HCT116 (cell line): ENCODE data around the gene CASQ1. TPM values are rescaled to one million over a fixed set of nuclear protein-coding genes. Genes with fewer than 3 reads are reported as not detected.

Experiments
- ATAC-seq: fragments of 200-7000 bp; cut with Tn5 transposase; 2 replicates; pipeline ENCODE4 v1.9.1; 2020; ENCODE audit warnings: mild to moderate bottlenecking, moderate library complexity
- BruUV-seq: library from RNA; stranded (reverse); fragments of 400-500 nt; replicated peaks from 2 replicates; lab custom pipeline; 2021; lab: Mats Ljungman, UMichigan
- CTCF ChIA-PET: fragments of 300-600 bp; sonication (Branson Sonifier 250); formaldehyde crosslinking; loops from one replicate; lab custom pipeline; 2021; ENCODE audit warnings: antibody characterized with exemption; lab: Charles Lee
- POLR2A ChIA-PET: fragments of 300-600, 350-600 bp; sonication (Branson Sonifier 250); formaldehyde crosslinking; loops from one replicate; lab custom pipeline; 2021; ENCODE audit warnings: antibody characterized with exemption; lab: Charles Lee
- RAD21 ChIA-PET, 2 experiments: fragments of 300-600 bp; sonication (Branson Sonifier 250); formaldehyde crosslinking; loops; one replicate each; lab custom pipeline; 2023; ENCODE audit warnings: low total read pairs in 2 of 2; ENCODE audit not compliant: uncharacterized antibody in 2 of 2, unreplicated experiment in 2 of 2, low non-redundant PET in 1 of 2; lab: Charles Lee
- DNase-seq: peaks from one replicate; pipeline ENCODE4 v3.0.0-alpha.2; 2010; ENCODE audit warnings: low read depth, low spot score
- H2AFZ ChIP-seq: fragments of 200-600 bp; shearing (Covaris generic), sonication (generic); 2 replicates; pipeline ENCODE4 v1.6.1; 2017; ENCODE audit warnings: low read depth, mixed run types, mixed read lengths, antibody characterized with exemption, low read length; ENCODE audit not compliant: poor library complexity, severe bottlenecking
- H3K27ac ChIP-seq: 2 replicates; pipeline ENCODE4 v1.5.1; 2012; ENCODE audit warnings: low read depth, low read length
- H3K27me3 ChIP-seq: fragments of 200-600 bp; sonication (generic); 2 replicates; pipeline ENCODE4 v1.6.1; 2016; ENCODE audit warnings: mixed run types, low read length, mixed read lengths; ENCODE audit not compliant: insufficient read depth
- H3K36me3 ChIP-seq, 2 experiments: fragments of 200-500 bp in 1 of 2; fragments of 200-600 bp in 1 of 2; sonication (Bioruptor generic) in 1 of 2; sonication (generic) in 1 of 2; 2 replicates each; pipeline versions ENCODE4 v1.5.1 to v1.6.1; 2014 to 2016; ENCODE audit warnings: low read length in 2 of 2, inconsistent platforms in 1 of 2, mixed read lengths in 1 of 2, mixed run types in 1 of 2; ENCODE audit not compliant: insufficient read depth in 2 of 2, control insufficient read depth in 1 of 2
- H3K4me1 ChIP-seq, 2 experiments: fragments of 200-600 bp in 1 of 2; sonication (generic) in 1 of 2; 2 replicates each; pipeline versions ENCODE4 v1.5.1 to v1.6.1; 2012 to 2017; ENCODE audit warnings: low read length in 2 of 2, inconsistent platforms in 1 of 2, mild to moderate bottlenecking in 1 of 2, mixed read lengths in 1 of 2, mixed run types in 1 of 2, moderate library complexity in 1 of 2; ENCODE audit not compliant: insufficient read depth in 2 of 2, control insufficient read depth in 1 of 2
- H3K4me2 ChIP-seq: fragments of 200-600 bp; sonication (generic); 2 replicates; pipeline ENCODE4 v1.6.1; 2017; ENCODE audit warnings: mixed run types, low read length, mixed read lengths
- H3K4me3 ChIP-seq, 2 experiments: fragments of 200-600 bp in 1 of 2; sonication (generic) in 1 of 2; replicated peaks in 1 of 2; 2 replicates each; pipeline ENCODE4 v1.5.1; 2011 to 2016; ENCODE audit warnings: low read length in 2 of 2, control low read depth in 1 of 2, low read depth in 1 of 2, mild to moderate bottlenecking in 1 of 2, mixed read lengths in 1 of 2, mixed run types in 1 of 2
- H3K79me2 ChIP-seq: fragments of 200-600 bp; sonication (generic); 2 replicates; pipeline ENCODE4 v1.6.1; 2017; ENCODE audit warnings: mild to moderate bottlenecking, mixed run types, low read length, moderate library complexity, mixed read lengths; ENCODE audit not compliant: insufficient read depth
- H3K9ac ChIP-seq: fragments of 200-600 bp; sonication (generic); 2 replicates; pipeline ENCODE4 v1.6.1; 2016; ENCODE audit warnings: low read length, mixed read lengths
- H3K9me2 ChIP-seq: fragments of 200-600 bp; sonication (generic), shearing (Covaris generic); 2 replicates; pipeline ENCODE4 v1.6.1; 2017; ENCODE audit warnings: mixed run types, mild to moderate bottlenecking, moderate library complexity; ENCODE audit not compliant: insufficient read depth
- H3K9me3 ChIP-seq, 2 experiments: fragments of 200-500 bp in 1 of 2; fragments of 200-600 bp in 1 of 2; sonication (Bioruptor generic) in 1 of 2; sonication (generic) in 1 of 2; 2 replicates each; pipeline ENCODE4 v1.6.1; 2014 to 2017; ENCODE audit warnings: low read length in 2 of 2, mixed read lengths in 2 of 2, inconsistent platforms in 1 of 2, low read depth in 1 of 2, mild to moderate bottlenecking in 1 of 2, mixed run types in 1 of 2, moderate library complexity in 1 of 2; ENCODE audit not compliant: control insufficient read depth in 1 of 2, insufficient read depth in 1 of 2
- H4K20me1 ChIP-seq: fragments of 200-600 bp; sonication (generic), shearing (Covaris generic); 2 replicates; pipeline ENCODE4 v1.6.1; 2017; ENCODE audit warnings: mixed run types, mild to moderate bottlenecking, moderate library complexity; ENCODE audit not compliant: insufficient read depth
- CBX3 ChIP-seq: IDR thresholded peaks from 2 replicates; pipeline ENCODE4 v1.6.1; 2012; ENCODE audit warnings: low read depth
- CEBPB ChIP-seq: IDR thresholded peaks from 2 replicates; pipeline ENCODE4 v1.6.1; 2012; ENCODE audit warnings: low read depth
- EGR1 ChIP-seq: IDR thresholded peaks from 2 replicates; pipeline ENCODE4 v1.6.1; 2012; ENCODE audit warnings: low read depth
- EZH2 ChIP-seq: fragments of 200-600 bp; sonication (generic); IDR thresholded peaks from 2 replicates; pipeline ENCODE4 v1.6.1; 2017; ENCODE audit warnings: antibody characterized with exemption, mixed run types
- EZH2phosphoT487 ChIP-seq: fragments of 200-600 bp; IDR thresholded peaks from 2 replicates; pipeline ENCODE4 v1.6.1; 2018; ENCODE audit warnings: antibody characterized with exemption, borderline replicate concordance
- JUND ChIP-seq: IDR thresholded peaks from 2 replicates; pipeline ENCODE4 v1.6.1; 2012
- POLR2AphosphoS5 ChIP-seq: IDR thresholded peaks from 2 replicates; pipeline ENCODE4 v1.6.1; 2011; ENCODE audit warnings: mild to moderate bottlenecking, low read depth, low read length, moderate library complexity
- RAD21 ChIP-seq: IDR thresholded peaks from 2 replicates; pipeline ENCODE4 v1.6.1; 2012; ENCODE audit warnings: low read depth, mild to moderate bottlenecking
- SIN3A ChIP-seq: IDR thresholded peaks from 2 replicates; pipeline ENCODE4 v1.6.1; 2012; ENCODE audit warnings: low read depth
- SP1 ChIP-seq: IDR thresholded peaks from 2 replicates; pipeline ENCODE4 v1.6.1; 2012; ENCODE audit warnings: low read depth
- SRF ChIP-seq: IDR thresholded peaks from 2 replicates; pipeline ENCODE4 v1.6.1; 2012; ENCODE audit warnings: low read depth
- TCF7L2 ChIP-seq: IDR thresholded peaks from 2 replicates; pipeline ENCODE4 v1.7.0; 2011; ENCODE audit warnings: borderline replicate concordance, inconsistent platforms; ENCODE audit not compliant: insufficient read depth, insufficient read length; ENCODE audit errors: extremely low read depth
- YY1 ChIP-seq: IDR thresholded peaks from 2 replicates; pipeline ENCODE4 v1.6.1; 2011; ENCODE audit warnings: low read length, low read depth, moderate library complexity, mild to moderate bottlenecking; ENCODE audit not compliant: insufficient replicate concordance; ENCODE audit errors: extremely low read depth
- ZFX ChIP-seq: fragments of 450-650 bp; IDR thresholded peaks from 2 replicates; pipeline ENCODE4 v1.6.1; 2017
- intact Hi-C: fragments of 100-400 bp; cut with micrococcal nuclease; formaldehyde crosslinking; loops from 2 replicates; pipeline ENCODE4 v1.10.0; 2022
- total RNA-seq: library from RNA; stranded (reverse); gene quantifications from one replicate; pipeline ENCODE4 v1.2.1, GENCODE V29; 2021; ENCODE audit not compliant: unreplicated experiment
- TF ChIP-seq, protein P1 (sequence below), 3 experiments: fragments of 200-600 bp in 1 of 3; sonication (generic) in 1 of 3; IDR thresholded peaks in 2 of 3; conservative IDR thresholded peaks in 1 of 3; 2 replicates each; pipeline ENCODE4 v1.5.1; 2012 to 2017; ENCODE audit warnings: low read depth in 2 of 3, low read length in 2 of 3, antibody characterized with exemption in 1 of 3, borderline replicate concordance in 1 of 3, control low read depth in 1 of 3, mild to moderate bottlenecking in 1 of 3, mixed read lengths in 1 of 3, mixed run types in 1 of 3, moderate library complexity in 1 of 3; ENCODE audit not compliant: insufficient read depth in 1 of 3
- TF ChIP-seq, protein P2 (sequence below): IDR thresholded peaks from 2 replicates; pipeline ENCODE4 v1.6.1; 2012; ENCODE audit warnings: low read depth
- TF ChIP-seq, protein P3 (sequence below): IDR thresholded peaks from 2 replicates; pipeline ENCODE4 v1.6.1; 2012
- TF ChIP-seq, protein P4 (sequence below): IDR thresholded peaks from 2 replicates; pipeline ENCODE4 v1.6.1; 2011; ENCODE audit warnings: mild to moderate bottlenecking, low read length, moderate library complexity; ENCODE audit not compliant: insufficient replicate concordance; ENCODE audit errors: extremely low read depth
- TF ChIP-seq, protein P5 (sequence below): IDR thresholded peaks from 2 replicates; pipeline ENCODE4 v1.6.1; 2012

The CASQ1 gene
- total RNA-seq, 1 experiment from 2014 or later: not detected

DNA sequence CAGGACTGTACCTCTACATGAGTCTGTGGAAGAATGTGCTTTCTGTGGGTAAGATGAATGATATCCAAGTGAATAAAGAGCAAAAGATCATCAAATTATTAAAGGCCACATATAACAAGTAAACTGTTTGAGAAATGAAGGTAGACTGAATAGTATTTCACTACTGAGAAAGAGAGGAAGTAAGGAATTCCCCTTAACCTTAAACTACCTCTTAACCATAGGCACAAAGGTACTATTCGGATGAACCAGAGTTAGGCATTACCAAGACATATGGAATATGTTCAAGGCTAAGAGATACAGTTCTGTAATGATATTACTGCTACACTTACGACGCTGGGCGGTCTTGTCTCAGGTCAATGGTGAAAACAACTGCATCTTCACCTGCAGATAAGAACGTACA, 46.4 kb downstream of the CASQ1 start:
- H2AFZ ChIP-seq: no peak overlapping the region
- H3K27ac ChIP-seq: no peak overlapping the region
- H3K9me2 ChIP-seq: no peaks in the 10 kb centered on the region
- TF ChIP-seq SP1 (no peak), CBX3 (no peak), ZFX (no peak), POLR2AphosphoS5 (no peak), JUND (no peak), CEBPB (no peak), TCF7L2 (no peak), RAD21 (no peak), SIN3A (no peak), EZH2 (no peak), YY1 (no peak), SRF (no peak), EZH2phosphoT487 (no peak), EGR1 (no peak)
- TF ChIP-seq, protein P1, sequence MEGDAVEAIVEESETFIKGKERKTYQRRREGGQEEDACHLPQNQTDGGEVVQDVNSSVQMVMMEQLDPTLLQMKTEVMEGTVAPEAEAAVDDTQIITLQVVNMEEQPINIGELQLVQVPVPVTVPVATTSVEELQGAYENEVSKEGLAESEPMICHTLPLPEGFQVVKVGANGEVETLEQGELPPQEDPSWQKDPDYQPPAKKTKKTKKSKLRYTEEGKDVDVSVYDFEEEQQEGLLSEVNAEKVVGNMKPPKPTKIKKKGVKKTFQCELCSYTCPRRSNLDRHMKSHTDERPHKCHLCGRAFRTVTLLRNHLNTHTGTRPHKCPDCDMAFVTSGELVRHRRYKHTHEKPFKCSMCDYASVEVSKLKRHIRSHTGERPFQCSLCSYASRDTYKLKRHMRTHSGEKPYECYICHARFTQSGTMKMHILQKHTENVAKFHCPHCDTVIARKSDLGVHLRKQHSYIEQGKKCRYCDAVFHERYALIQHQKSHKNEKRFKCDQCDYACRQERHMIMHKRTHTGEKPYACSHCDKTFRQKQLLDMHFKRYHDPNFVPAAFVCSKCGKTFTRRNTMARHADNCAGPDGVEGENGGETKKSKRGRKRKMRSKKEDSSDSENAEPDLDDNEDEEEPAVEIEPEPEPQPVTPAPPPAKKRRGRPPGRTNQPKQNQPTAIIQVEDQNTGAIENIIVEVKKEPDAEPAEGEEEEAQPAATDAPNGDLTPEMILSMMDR (IDR thresholded peaks at IDR 0.05 in 2 of 3, conservative IDR thresholded peaks at IDR 0.05 in 1 of 3; ENCODE audit: borderline replicate concordance in 1 of 3, insufficient read depth in 1 of 3, low read depth in 2 of 3, low read length in 2 of 3): no peak
- TF ChIP-seq, protein P2, sequence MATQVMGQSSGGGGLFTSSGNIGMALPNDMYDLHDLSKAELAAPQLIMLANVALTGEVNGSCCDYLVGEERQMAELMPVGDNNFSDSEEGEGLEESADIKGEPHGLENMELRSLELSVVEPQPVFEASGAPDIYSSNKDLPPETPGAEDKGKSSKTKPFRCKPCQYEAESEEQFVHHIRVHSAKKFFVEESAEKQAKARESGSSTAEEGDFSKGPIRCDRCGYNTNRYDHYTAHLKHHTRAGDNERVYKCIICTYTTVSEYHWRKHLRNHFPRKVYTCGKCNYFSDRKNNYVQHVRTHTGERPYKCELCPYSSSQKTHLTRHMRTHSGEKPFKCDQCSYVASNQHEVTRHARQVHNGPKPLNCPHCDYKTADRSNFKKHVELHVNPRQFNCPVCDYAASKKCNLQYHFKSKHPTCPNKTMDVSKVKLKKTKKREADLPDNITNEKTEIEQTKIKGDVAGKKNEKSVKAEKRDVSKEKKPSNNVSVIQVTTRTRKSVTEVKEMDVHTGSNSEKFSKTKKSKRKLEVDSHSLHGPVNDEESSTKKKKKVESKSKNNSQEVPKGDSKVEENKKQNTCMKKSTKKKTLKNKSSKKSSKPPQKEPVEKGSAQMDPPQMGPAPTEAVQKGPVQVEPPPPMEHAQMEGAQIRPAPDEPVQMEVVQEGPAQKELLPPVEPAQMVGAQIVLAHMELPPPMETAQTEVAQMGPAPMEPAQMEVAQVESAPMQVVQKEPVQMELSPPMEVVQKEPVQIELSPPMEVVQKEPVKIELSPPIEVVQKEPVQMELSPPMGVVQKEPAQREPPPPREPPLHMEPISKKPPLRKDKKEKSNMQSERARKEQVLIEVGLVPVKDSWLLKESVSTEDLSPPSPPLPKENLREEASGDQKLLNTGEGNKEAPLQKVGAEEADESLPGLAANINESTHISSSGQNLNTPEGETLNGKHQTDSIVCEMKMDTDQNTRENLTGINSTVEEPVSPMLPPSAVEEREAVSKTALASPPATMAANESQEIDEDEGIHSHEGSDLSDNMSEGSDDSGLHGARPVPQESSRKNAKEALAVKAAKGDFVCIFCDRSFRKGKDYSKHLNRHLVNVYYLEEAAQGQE: no peak
- TF ChIP-seq, protein P3, sequence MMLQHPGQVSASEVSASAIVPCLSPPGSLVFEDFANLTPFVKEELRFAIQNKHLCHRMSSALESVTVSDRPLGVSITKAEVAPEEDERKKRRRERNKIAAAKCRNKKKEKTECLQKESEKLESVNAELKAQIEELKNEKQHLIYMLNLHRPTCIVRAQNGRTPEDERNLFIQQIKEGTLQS: no peak
- TF ChIP-seq, protein P4, sequence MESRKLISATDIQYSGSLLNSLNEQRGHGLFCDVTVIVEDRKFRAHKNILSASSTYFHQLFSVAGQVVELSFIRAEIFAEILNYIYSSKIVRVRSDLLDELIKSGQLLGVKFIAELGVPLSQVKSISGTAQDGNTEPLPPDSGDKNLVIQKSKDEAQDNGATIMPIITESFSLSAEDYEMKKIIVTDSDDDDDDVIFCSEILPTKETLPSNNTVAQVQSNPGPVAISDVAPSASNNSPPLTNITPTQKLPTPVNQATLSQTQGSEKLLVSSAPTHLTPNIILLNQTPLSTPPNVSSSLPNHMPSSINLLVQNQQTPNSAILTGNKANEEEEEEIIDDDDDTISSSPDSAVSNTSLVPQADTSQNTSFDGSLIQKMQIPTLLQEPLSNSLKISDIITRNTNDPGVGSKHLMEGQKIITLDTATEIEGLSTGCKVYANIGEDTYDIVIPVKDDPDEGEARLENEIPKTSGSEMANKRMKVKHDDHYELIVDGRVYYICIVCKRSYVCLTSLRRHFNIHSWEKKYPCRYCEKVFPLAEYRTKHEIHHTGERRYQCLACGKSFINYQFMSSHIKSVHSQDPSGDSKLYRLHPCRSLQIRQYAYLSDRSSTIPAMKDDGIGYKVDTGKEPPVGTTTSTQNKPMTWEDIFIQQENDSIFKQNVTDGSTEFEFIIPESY: no peak
- TF ChIP-seq, protein P5, sequence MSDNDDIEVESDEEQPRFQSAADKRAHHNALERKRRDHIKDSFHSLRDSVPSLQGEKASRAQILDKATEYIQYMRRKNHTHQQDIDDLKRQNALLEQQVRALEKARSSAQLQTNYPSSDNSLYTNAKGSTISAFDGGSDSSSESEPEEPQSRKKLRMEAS: no peak
- TF ChIP-seq, all 23 proteins: peak for 0
- POLR2A ChIA-PET: no interaction called here
- intact Hi-C loops: no loop called here
- CTCF ChIA-PET: no interaction called here
- ATAC-seq (no peak), DNase-seq (no peak)
- Histone ChIP-seq H4K20me1 (no peaks in the 10 kb centered on the region), H3K4me2 (no peak overlapping the region), H3K27me3 (no peaks in the 10 kb centered on the region), H3K9me3 (no peaks in the 10 kb centered on the region), H3K9ac (no peak overlapping the region), H3K4me3 (no peak overlapping the region), H3K79me2 (no peaks in the 10 kb centered on the region; the same call in 1 of the 2 replicates), H3K4me1 (no peaks in the 10 kb centered on the region), H3K36me3 (peaks cover 33 to 35% of the 10 kb centered on the region in 2 experiments; a peak in 3 of 4 replicates)
- RAD21 ChIA-PET: no interaction called here
- no TSS peak for BruUV-seq
